B cell (primary cell): Measurements from ENCODE around the gene CDH18. TPM values are rescaled to one million over a fixed set of nuclear protein-coding genes. Genes with fewer than 3 reads are reported as not detected.

Experiments
- ATAC-seq: fragments of 200-7000 bp; cut with Tn5 transposase; one replicate; pipeline ENCODE4 v1.10.0; 2021; ENCODE audit warnings: low read depth, mild to moderate bottlenecking, moderate number of reproducible peaks, moderate library complexity
- CTCF ChIA-PET: fragments of 350-600 bp; sonication (Branson Sonifier 250); formaldehyde crosslinking; loops from one replicate; lab custom pipeline; 2021; ENCODE audit warnings: antibody characterized with exemption, inconsistent platforms; lab: Charles Lee
- POLR2A ChIA-PET: fragments of 350-600 bp; sonication (Branson Sonifier 250); formaldehyde crosslinking; loops from one replicate; lab custom pipeline; 2021; ENCODE audit warnings: antibody characterized with exemption; lab: Charles Lee
- DNase-seq: peaks from one replicate; pipeline ENCODE4 v3.0.0; 2013
- H2AFZ ChIP-seq: 2 replicates; pipeline ENCODE4 v1.6.1; 2012; ENCODE audit warnings: mild to moderate bottlenecking, low read depth, low read length; ENCODE audit not compliant: insufficient read depth, poor library complexity, severe bottlenecking
- H3K27ac ChIP-seq, 2 donors: 1 replicate in 1 of 2; 2 replicates in 1 of 2; pipeline ENCODE4 v1.5.1; 2012 to 2013; ENCODE audit warnings: low read length in 2 of 2, mild to moderate bottlenecking in 2 of 2, moderate library complexity in 1 of 2
- H3K27me3 ChIP-seq, 4 experiments: fragments of 200-600 bp in 1 of 4; sonication (generic) in 1 of 4; replicated peaks in 1 of 4; 1 replicate in 2 of 4; 2 replicates in 2 of 4; pipeline versions ENCODE4 v1.6.1 to v1.7.0; 2013 to 2016; ENCODE audit warnings: low read length in 3 of 4, mild to moderate bottlenecking in 2 of 4, mixed read lengths in 1 of 4, moderate library complexity in 1 of 4; ENCODE audit not compliant: insufficient read depth in 4 of 4, control insufficient read depth in 3 of 4; ENCODE audit errors: control extremely low read depth in 1 of 4
- H3K36me3 ChIP-seq, 2 experiments: replicated peaks in 1 of 2; 1 replicate in 1 of 2; 2 replicates in 1 of 2; pipeline versions ENCODE4 v1.6.1 to v1.7.1; 2013; ENCODE audit warnings: low read length in 1 of 2; ENCODE audit not compliant: insufficient read depth in 2 of 2, control insufficient read depth in 1 of 2; ENCODE audit errors: control extremely low read depth in 1 of 2, extremely low read depth in 1 of 2
- H3K4me1 ChIP-seq, 2 donors: fragments of 200-600 bp in 1 of 2; sonication (generic) in 1 of 2; 1 replicate in 1 of 2; 2 replicates in 1 of 2; pipeline versions ENCODE4 v1.5.1 to v1.6.1; 2013 to 2017; ENCODE audit warnings: low read length in 2 of 2; ENCODE audit not compliant: control insufficient read depth in 2 of 2, insufficient read depth in 2 of 2
- H3K4me2 ChIP-seq: replicated peaks from 2 replicates; pipeline ENCODE3; 2012; ENCODE audit warnings: mild to moderate bottlenecking, low read depth, low read length; ENCODE audit not compliant: poor library complexity, severe bottlenecking
- H3K4me3 ChIP-seq, 5 experiments: fragments of 200-600 bp in 1 of 5; sonication (generic) in 1 of 5; 1 replicate in 3 of 5; 2 replicates in 2 of 5; pipeline versions ENCODE4 v1.5.1 to v1.7.0; 2011 to 2016; ENCODE audit warnings: low read length in 4 of 5, mild to moderate bottlenecking in 4 of 5, low read depth in 2 of 5, control low read depth in 1 of 5, moderate library complexity in 1 of 5; ENCODE audit not compliant: insufficient read depth in 1 of 5; ENCODE audit errors: control extremely low read depth in 1 of 5, extremely low read depth in 1 of 5
- H3K79me2 ChIP-seq: fragments of 200-600 bp; sonication (generic); one replicate; pipeline ENCODE4 v1.6.0; 2016; ENCODE audit warnings: low read length; ENCODE audit not compliant: control insufficient read depth, insufficient read depth
- H3K9ac ChIP-seq: fragments of 200-600 bp; sonication (generic); 2 replicates; pipeline ENCODE4 v1.6.1; 2017; ENCODE audit warnings: mild to moderate bottlenecking, low read length, moderate library complexity
- H3K9me3 ChIP-seq, 3 donors: one replicate each; pipeline versions ENCODE4 v1.6.1 to v1.7.1; 2013; ENCODE audit warnings: low read length in 2 of 3; ENCODE audit not compliant: control insufficient read depth in 2 of 3, insufficient read depth in 1 of 3; ENCODE audit errors: control extremely low read depth in 1 of 3
- H4K20me1 ChIP-seq: 2 replicates; pipeline ENCODE4 v1.6.0; 2012; ENCODE audit warnings: mild to moderate bottlenecking, low read length; ENCODE audit not compliant: insufficient read depth, control insufficient read depth, poor library complexity, severe bottlenecking
- H3K27ac Mint-ChIP-seq: one replicate; pipeline ENCODE4 v1.8.0; 2021; ENCODE audit warnings: mixed read lengths
- H3K27me3 Mint-ChIP-seq: one replicate; pipeline ENCODE4 v1.8.0; 2021; ENCODE audit warnings: mixed read lengths
- H3K4me1 Mint-ChIP-seq: one replicate; pipeline ENCODE4 v1.8.0; 2021; ENCODE audit warnings: mixed read lengths
- H3K4me3 Mint-ChIP-seq: one replicate; pipeline ENCODE4 v1.8.0; 2021; ENCODE audit warnings: mixed read lengths
- H3K9me3 Mint-ChIP-seq: one replicate; pipeline ENCODE4 v1.8.0; 2022; ENCODE audit warnings: mixed read lengths; ENCODE audit not compliant: insufficient read depth
- CTCF ChIP-seq: fragments of 200-600 bp; IDR thresholded peaks from one replicate; pipeline ENCODE4 v1.8.0; 2022; ENCODE audit warnings: antibody characterized with exemption, mild to moderate bottlenecking
- EZH2 ChIP-seq: IDR thresholded peaks from 2 replicates; pipeline ENCODE4 v1.6.1; 2012; ENCODE audit warnings: borderline replicate concordance, low read depth, mild to moderate bottlenecking, moderate library complexity, low read length; ENCODE audit not compliant: insufficient read depth, poor library complexity, severe bottlenecking
- WGBS: methylation state at CpG from one replicate; pipeline ENCODE4 v1.1.5; 2013; ENCODE audit warnings: missing lambda C conversion rate; ENCODE audit not compliant: insufficient coverage; 5-methylcytosine and 5-hydroxymethylcytosine counted together
- intact Hi-C: fragments of 100-400 bp; cut with micrococcal nuclease; formaldehyde crosslinking; loops from one replicate; pipeline ENCODE4 v1.10.0; 2022
- polyA plus RNA-seq: library from polyadenylated mRNA; depleted of rRNA; stranded (reverse); fragments of >200 nt; gene quantifications from 2 replicates; pipeline ENCODE4 v1.2.3, GENCODE V29; 2012
- total RNA-seq, 2 donors: library from RNA; stranded (reverse); fragments of 120-200 nt in 1 of 2; gene quantifications; 1 replicate in 1 of 2; 2 replicates in 1 of 2; pipeline versions ENCODE4 v1.2.3 to v1.2.4, GENCODE V29; 2013 to 2022

Gene CDH18
- total and polyA plus RNA-seq, 2 donors (not counting 1 experiment from before 2014, with no cell fraction given) = not detected

GRCh38 chr5:19806756-19807155, 181.2 kb downstream of the CDH18 start:
- TF ChIP-seq EZH2 (no peak), CTCF (no peak)
- Mint-ChIP-seq H3K27ac (no peak overlapping the region), H3K4me1 (no peaks in the 10 kb centered on the region), H3K4me3 (no peak overlapping the region), H3K9me3 (peaks cover 4% of the 10 kb centered on the region), H3K27me3 (no peaks in the 10 kb centered on the region)
- intact Hi-C loops = no loop called here
- POLR2A ChIA-PET = no interaction called here
- no peaks in the 10 kb centered on the region for H3K79me2 ChIP-seq
- H3K27ac ChIP-seq = no peak overlapping the region
- DNase-seq (no peak), ATAC-seq (no peak)
- H4K20me1 ChIP-seq = no peaks in the 10 kb centered on the region
- no peak overlapping the region for H3K4me3 ChIP-seq
- no peak overlapping the region for H3K4me2 ChIP-seq
- no peak overlapping the region for H2AFZ ChIP-seq
- H3K27me3 ChIP-seq = no peaks in the 10 kb centered on the region
- H3K9me3 ChIP-seq = peaks cover 0 to 8% (median 0%) of the 10 kb centered on the region in 3 donors
- H3K4me1 ChIP-seq = no peaks in the 10 kb centered on the region
- no peak overlapping the region for H3K9ac ChIP-seq
- CTCF ChIA-PET = no interaction called here
- H3K36me3 ChIP-seq = no peaks in the 10 kb centered on the region
- WGBS = no CpG with 5 or more reads among the region's 1 CpG

- Histone ChIP-seq H3K9ac (no peak overlapping the region), H3K79me2 (no peaks in the 10 kb centered on the region), H3K9me3 (peaks cover 0 to 5% (median 0%) of the 10 kb centered on the region in 3 donors), H3K36me3 (no peaks in the 10 kb centered on the region), H2AFZ (no peak overlapping the region), H3K4me3 (no peak overlapping the region), H4K20me1 (no peaks in the 10 kb centered on the region), H3K4me2 (no peak overlapping the region), H3K4me1 (no peaks in the 10 kb centered on the region), H3K27ac (no peak overlapping the region), H3K27me3 (no peaks in the 10 kb centered on the region)
- H3K4me1 Mint-ChIP-seq = no peaks in the 10 kb centered on the region
- ATAC-seq (no peak), DNase-seq (no peak)
- peaks cover 2% of the 10 kb centered on the region for H3K9me3 Mint-ChIP-seq
- 96% methylated on average over 3 of the region's 6 CpGs for WGBS
- ChIA-PET POLR2A (no interaction called here), CTCF (no interaction called here)
- H3K4me3 Mint-ChIP-seq = no peak overlapping the region
- H3K27me3 Mint-ChIP-seq = no peaks in the 10 kb centered on the region
- no peak for TF ChIP-seq EZH2
- no peak for TF ChIP-seq CTCF
- intact Hi-C loops = no loop called here
- no peak overlapping the region for H3K27ac Mint-ChIP-seq
Measured at GRCh38 chr5:19802686-19803085, 185.3 kb downstream of the CDH18 start.
